GM12873 (cell line): ENCODE data around the gene GSDME.

Source experiments
- CTCF ChIP-seq: IDR thresholded peaks from 2 replicates; pipeline ENCODE4 v1.5.1; 2012; ENCODE audit warnings: low read depth, mild to moderate bottlenecking, moderate library complexity, low read length, control low read depth; ENCODE audit not compliant: insufficient read depth; ENCODE audit errors: missing control alignments

The GSDME gene

GRCh38 chr7:24705461-24705954 is 51.8 kb downstream of the GSDME start:
- no peak for TF ChIP-seq CTCF

- no peak for TF ChIP-seq CTCF
These were observed 53.0 kb downstream of the GSDME start for GRCh38 chr7:24704311-24704710.

GRCh38 chr7:24703296-24703695 is 54.0 kb downstream of the GSDME start:
- TF ChIP-seq CTCF, result no peak

- no peak for TF ChIP-seq CTCF
These were observed 54.5 kb downstream of the GSDME start for GRCh38 chr7:24702755-24703154.

- no peak for TF ChIP-seq CTCF
These were observed 55.7 kb downstream of the GSDME start for GRCh38 chr7:24701261-24702235.

GRCh38 chr7:24700521-24701260 is 56.6 kb downstream of the GSDME start:
- TF ChIP-seq CTCF, result no peak

- TF ChIP-seq CTCF, result no peak
These were observed 58.6 kb downstream of the GSDME start for GRCh38 chr7:24698531-24699266.
